Rectal smooth muscle tissue (tissue), 1 donor: ENCODE measurements around the gene MYO1E.
A peak's percentile ranks its signal among the peaks of the same experiment; 100 is the strongest.

Source experiments
- H3K27ac ChIP-seq: one replicate; pipeline ENCODE4 v1.7.0; 2013; ENCODE audit warnings: low read depth, low read length, inconsistent platforms
- H3K27me3 ChIP-seq: one replicate; pipeline ENCODE4 v1.7.0; 2013; ENCODE audit warnings: low read length; ENCODE audit not compliant: control insufficient read depth, insufficient read depth
- H3K36me3 ChIP-seq: one replicate; pipeline ENCODE4 v1.7.0; 2013; ENCODE audit warnings: low read length; ENCODE audit not compliant: control insufficient read depth, insufficient read depth
- H3K4me1 ChIP-seq: one replicate; pipeline ENCODE4 v1.7.0; 2013; ENCODE audit warnings: low read length; ENCODE audit not compliant: control insufficient read depth, insufficient read depth
- H3K4me3 ChIP-seq: one replicate; pipeline ENCODE4 v1.7.0; 2013; ENCODE audit warnings: low read length
- H3K9ac ChIP-seq: one replicate; pipeline ENCODE4 v1.7.0; 2013; ENCODE audit warnings: low read length

MYO1E gene

DNA sequence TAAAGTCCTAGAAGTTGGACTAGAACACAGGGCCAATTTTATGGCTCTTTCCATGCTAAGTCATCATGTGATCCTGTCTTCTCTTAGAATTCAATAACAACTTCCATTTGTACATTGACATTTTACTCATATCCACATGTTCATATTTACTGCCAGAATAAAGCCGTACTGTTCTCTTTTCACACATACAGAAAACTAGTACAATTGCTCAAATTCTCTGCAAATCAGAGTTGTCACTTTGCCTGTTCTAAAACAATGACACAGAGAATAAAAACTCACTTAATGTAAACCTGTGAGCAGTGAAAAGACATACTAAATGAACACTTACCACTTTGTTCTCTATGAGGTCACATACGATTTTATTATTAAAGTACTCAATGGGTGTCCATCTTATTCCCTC is 162.5 kb downstream of the MYO1E start:
- Histone ChIP-seq H3K4me3 (no peak overlapping the region), H3K4me1 (no peaks in the 10 kb centered on the region), H3K27me3 (no peaks in the 10 kb centered on the region), H3K36me3 (peaks cover 14% of the 10 kb centered on the region), H3K9ac (no peak overlapping the region), H3K27ac (no peak overlapping the region)

DNA sequence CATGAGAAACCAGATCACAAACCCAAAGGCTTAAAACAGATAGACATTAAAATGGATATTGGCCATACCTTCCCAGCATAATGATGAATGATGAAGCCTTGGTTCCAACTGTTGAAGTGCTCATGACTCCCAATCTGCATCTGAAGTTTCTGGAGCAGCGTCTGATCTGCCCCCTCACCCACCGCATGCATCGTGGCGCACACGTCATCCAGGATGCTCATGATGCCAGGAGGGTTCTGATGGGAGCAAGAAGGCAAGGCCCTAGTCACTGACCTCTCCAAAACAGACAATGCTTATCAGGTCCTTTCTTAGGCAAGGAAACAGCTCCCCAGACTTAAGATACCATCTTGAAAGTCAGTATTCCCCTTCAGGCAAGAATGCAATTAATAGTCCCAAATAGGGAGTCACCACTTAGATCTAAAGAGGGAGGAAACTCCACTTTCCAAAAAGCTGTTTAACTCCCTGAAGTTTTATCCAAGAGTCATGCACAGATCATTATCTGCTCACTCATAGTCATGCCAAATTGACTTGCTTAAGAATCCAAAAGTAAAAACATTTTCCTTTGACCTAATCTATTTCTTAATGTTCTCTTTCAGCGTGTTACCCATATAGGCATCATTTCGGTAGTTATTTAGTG is 163.9 kb downstream of the MYO1E start:
- Histone ChIP-seq H3K4me1 (no peaks in the 10 kb centered on the region), H3K36me3 (peaks cover 15% of the 10 kb centered on the region), H3K9ac (no peak overlapping the region), H3K27ac (no peak overlapping the region), H3K27me3 (no peaks in the 10 kb centered on the region), H3K4me3 (no peak overlapping the region)

DNA sequence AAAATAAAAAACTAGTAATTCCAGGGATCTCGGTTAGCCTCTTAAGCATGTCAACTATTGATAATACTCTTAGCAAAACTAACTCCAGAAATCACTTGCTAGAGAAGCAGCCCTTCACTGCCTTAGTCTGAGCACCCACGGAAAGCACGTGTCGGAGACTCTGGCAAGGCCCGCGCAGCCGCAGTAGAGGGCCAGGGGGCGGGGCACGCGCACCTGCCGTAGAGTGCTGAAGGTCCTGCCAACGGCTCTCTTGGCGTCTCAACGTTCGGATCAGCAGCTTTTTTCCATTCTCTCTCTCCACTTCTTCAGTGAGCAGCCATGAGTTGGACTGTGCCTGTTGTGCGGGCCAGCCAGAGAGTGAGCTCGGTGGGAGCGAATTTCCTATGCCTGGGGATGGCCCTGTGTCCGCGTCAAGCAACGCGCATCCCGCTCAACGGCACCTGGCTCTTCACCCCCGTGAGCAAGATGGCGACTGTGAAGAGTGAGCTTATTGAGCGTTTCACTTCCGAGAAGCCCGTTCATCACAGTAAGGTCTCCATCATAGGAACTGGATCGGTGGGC is 166.0 kb downstream of the MYO1E start, which contains the start of gene LDHAL6B:
LDHAL6B (plus strand) TSS at position 221 of the 561 bp plus-strand sequence; CDS start at position 319, 98 bp downstream.
- peaks cover 20% of the 10 kb centered on the region for H3K36me3 ChIP-seq
- no peak within 1 kb of the TSS for H3K4me3 ChIP-seq

DNA sequence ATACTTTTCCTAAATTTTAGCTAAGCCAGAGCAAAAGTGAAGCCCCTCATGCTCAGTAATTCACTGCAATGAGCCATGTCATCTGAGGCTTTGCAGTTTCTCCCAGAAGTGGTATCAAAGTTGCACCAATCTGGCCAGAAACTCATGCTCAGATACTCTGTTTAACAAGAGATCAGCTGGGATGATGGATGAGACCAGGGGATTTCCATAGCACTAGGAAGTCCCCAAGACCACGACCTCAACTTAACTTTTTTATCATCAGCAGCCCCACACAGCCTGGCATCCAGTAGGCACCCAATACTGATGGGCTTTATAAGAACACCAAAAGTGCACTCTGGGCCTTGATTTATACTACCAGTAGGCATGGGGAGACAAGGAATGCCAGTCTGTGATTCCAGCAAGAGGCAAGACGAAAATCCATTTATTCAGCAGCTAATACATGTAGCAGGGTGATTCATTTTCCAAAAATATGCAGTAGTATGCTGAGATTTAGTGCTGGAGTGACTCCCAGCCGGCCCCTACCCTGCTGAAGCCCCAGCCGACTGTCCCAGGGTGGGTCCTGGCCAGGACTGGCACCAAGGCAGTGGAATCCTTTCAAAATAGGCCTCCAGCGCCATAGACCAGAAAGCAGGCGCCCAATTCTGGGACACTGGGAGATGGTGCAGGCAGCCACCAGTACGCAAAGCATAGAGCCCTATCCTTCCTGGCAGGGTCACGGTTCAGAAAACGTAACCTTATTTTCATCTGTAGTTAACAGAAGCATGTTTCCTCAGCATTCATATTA is 166.6 kb downstream of the MYO1E start:
- Histone ChIP-seq H3K4me3 (no peak overlapping the region), H3K36me3 (peaks cover 20% of the 10 kb centered on the region), H3K9ac (no peak overlapping the region), H3K27me3 (no peaks in the 10 kb centered on the region), H3K4me1 (no peaks in the 10 kb centered on the region), H3K27ac (no peak overlapping the region)

More for the DNA sequence above, 166.0 kb downstream of the MYO1E start, which contains the start of gene LDHAL6B:
- no peak within 1 kb of the TSS for H3K27ac ChIP-seq
- no peaks in the 10 kb centered on the region for H3K4me1 ChIP-seq
- H3K27me3 ChIP-seq = no peaks in the 10 kb centered on the region
- no peak within 1 kb of the TSS for H3K9ac ChIP-seq

DNA sequence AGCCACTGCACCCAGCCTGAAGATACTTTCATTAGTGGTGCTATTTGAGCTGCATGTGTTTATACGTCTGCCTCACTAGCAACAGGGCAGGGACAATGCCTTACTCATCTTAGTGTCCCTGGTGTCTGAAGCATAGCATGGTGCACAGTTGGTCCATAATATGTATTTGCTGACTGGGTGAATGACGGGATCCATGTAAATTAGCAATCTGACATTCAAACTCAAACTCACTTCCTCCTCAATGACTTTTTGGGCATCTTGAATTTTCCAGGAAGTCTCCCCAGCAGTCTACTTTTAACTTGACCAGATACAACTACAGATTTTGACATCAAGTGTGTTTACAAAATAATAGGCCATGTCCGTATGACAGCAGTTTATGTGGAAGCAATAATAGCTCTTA is 169.0 kb downstream of the MYO1E start:
- Histone ChIP-seq H3K27me3 (no peaks in the 10 kb centered on the region), H3K4me3 (no peak overlapping the region), H3K27ac (no peak overlapping the region), H3K4me1 (peaks cover 8% of the 10 kb centered on the region), H3K9ac (no peak overlapping the region), H3K36me3 (peaks cover 28% of the 10 kb centered on the region)

DNA sequence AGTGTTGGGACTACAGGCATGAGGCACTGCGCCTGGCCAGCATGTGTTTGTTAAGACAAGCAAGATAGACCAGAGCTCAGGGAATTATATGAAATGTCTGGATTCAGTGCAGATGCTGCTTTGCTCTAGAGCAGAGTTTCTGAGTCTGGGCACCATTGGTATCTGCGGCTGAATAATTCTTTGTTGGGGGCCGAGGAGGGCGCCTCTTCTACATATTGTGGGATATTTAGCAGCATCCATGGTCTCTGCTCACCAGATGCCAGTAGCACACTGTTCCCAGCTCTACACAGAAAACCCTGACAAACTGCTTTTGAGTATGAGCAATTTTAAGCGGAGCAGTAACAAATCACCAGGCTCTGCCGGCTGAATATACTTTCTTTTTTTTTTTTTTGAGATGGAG is 169.7 kb downstream of the MYO1E start:
- Histone ChIP-seq H3K4me3 (no peak overlapping the region), H3K27me3 (no peaks in the 10 kb centered on the region), H3K4me1 (peaks cover 8% of the 10 kb centered on the region), H3K9ac (no peak overlapping the region), H3K27ac (no peak overlapping the region), H3K36me3 (peaks cover 31% of the 10 kb centered on the region)

DNA sequence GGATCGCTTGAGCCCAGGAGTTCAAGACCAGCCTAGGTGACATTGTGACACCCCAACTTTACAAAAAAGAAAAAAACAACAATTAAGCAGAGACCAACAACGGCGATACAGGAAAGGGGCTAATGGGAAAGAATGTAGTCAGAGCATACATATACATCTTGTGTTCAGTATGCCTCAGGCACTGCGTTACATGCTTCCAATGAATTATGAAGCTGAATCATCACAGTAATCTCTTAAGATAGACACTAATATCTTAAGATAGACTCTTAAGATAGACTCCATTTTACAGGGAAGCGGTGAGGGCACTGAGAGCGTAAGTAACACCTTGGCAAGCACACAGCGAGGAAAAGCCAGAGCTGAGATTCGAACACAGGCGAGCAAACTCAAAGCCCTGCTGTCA is 172.1 kb downstream of the MYO1E start:
- H3K4me1 ChIP-seq = peaks cover 8% of the 10 kb centered on the region
- H3K27ac ChIP-seq = peak overlapping the region; percentile 6
- no peak overlapping the region for H3K9ac ChIP-seq
- peaks cover 24% of the 10 kb centered on the region for H3K36me3 ChIP-seq
- H3K4me3 ChIP-seq = no peak overlapping the region
- H3K27me3 ChIP-seq = no peaks in the 10 kb centered on the region

DNA sequence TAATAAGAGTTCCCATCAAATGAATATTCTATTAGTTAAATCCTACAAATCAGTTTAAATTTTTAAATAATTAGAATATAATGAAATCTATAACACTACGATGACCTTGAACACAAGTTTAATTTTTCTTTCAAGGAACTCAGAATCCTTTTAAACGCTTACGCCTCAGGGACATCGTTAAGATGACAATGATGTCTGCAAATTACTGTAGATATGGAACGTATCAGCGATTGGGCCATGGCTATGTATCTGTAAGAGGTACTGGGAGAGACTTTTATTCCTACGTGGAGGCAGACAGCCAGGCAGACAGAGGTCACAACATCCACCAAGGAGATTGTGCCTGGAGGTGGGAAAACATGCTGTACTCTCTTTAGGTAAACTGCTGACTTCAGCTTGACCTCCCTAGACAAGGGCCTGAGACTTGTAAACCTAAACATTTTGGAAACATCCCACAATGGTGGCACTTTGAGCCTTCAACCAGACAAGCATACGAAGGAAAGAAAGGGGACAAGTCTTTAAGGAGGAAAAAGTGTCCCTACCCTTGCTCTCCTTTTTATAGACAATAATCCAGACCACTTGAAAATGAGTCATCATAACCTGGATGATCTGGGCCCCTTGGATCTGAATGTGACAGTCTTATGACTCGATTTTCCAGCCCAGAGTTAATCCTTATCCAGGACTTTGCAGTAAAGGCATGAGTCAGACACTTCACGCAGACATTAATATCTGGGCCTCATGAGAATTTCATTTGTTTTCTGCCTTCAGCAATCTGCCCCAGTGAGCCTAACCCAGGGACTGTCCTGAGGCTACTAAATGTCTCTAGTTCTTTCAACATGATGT is 172.8 kb downstream of the MYO1E start:
- Histone ChIP-seq H3K27me3 (no peaks in the 10 kb centered on the region), H3K27ac (peak overlapping the region; percentile 35), H3K4me1 (peaks cover 8% of the 10 kb centered on the region), H3K9ac (no peak overlapping the region), H3K36me3 (peaks cover 18% of the 10 kb centered on the region), H3K4me3 (no peak overlapping the region)

DNA sequence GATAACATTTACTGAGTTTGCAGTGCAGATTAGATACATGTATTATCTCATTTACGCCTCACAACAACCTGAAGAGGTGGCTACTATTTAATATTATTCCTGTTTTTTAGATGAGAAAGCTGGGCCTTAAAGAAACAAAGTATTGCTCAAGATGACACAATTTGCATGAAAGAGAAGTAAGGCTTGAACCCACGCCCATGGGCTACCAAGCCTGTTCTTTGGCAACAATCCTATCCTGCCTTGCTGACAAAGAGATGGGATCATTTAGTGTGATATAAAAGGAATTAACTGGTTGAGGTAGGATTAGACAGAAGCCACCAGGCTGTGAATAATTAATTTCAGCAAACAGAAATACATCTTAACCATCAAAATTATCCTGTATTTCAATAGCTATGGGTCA is 175.2 kb downstream of the MYO1E start:
- H3K4me1 ChIP-seq = peaks cover 8% of the 10 kb centered on the region
- H3K4me3 ChIP-seq = no peak overlapping the region
- no peak overlapping the region for H3K9ac ChIP-seq
- H3K27me3 ChIP-seq = no peaks in the 10 kb centered on the region
- H3K36me3 ChIP-seq = peaks cover 18% of the 10 kb centered on the region
- no peak overlapping the region for H3K27ac ChIP-seq

DNA sequence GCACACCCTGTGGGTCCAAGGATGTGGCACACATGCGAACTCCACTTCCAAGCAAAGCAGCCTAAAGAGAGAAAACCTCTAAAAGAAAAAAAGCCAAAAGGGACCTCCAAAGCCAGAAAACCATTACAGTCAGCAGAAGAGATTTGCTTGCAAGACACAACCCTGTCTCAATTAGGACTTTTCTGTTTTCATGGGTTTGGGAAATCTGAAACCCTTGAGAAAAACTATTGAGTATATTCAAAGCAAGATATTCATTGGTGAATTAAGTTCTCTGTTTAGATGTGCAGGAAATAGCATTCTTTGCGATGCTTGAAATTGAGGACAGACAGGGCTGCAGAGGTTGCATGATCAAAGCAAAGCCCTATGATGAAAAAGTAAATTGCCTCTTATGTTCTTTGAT is 176.3 kb downstream of the MYO1E start:
- Histone ChIP-seq H3K27ac (no peak overlapping the region), H3K4me1 (peaks cover 10% of the 10 kb centered on the region), H3K36me3 (peaks cover 18% of the 10 kb centered on the region), H3K4me3 (no peak overlapping the region), H3K9ac (no peak overlapping the region), H3K27me3 (no peaks in the 10 kb centered on the region)

DNA sequence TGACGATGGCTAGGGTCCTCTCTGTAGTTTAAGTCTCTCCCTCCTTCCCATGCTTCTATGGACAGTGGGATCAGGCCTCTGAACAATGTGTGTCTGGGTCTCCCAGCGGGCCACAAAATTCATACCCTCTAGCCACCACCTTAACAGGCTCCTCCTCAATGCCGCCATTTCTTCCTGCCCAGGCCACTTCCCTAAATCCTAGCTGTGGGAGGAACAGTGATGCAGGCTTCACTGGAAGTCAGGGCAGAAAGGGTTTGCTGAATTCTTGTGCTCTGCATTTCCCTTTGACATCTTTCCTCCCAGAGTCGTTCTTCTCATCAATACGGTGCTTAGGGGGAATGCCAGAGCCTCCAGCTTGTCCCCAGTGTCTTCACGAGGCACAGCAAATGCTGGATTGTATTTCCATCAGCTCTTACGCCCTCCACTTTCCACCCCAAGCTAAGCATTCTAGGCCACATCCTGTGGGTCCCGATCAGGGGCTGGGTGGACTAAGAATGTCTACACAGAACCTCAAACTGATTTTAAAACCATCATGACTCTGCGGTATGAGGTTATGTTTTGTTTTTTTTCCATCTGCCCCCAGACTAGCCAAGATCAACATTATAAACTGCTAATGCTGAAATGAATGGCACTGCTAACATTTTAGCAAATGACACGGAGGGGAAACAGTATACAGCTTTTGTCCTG is 177.9 kb downstream of the MYO1E start:
- no peaks in the 10 kb centered on the region for H3K27me3 ChIP-seq
- H3K27ac ChIP-seq = no peak overlapping the region

More for the DNA sequence above, 177.9 kb downstream of the MYO1E start:
- Histone ChIP-seq H3K4me3 (no peak overlapping the region), H3K36me3 (peaks cover 16% of the 10 kb centered on the region), H3K4me1 (peaks cover 2% of the 10 kb centered on the region), H3K9ac (no peak overlapping the region)
